CD4-positive, CD25-positive, alpha-beta regulatory T cell (primary cell): ENCODE results near the gene DBT. TPM values are rescaled to one million over a fixed set of nuclear protein-coding genes. Genes with fewer than 3 reads are reported as not detected.
"Not testable (repeated sequence)": the region's sequence is repeated elsewhere in the genome, so short reads cannot be mapped to it uniquely, and the experiment has no call there.

Experiments
- ATAC-seq, 2 donors: fragments of 150-1000 bp; cut with Tn5 transposase; one replicate each; pipeline ENCODE4 v1.10.0; 2021; ENCODE audit warnings: low read depth in 2 of 2, moderate number of reproducible peaks in 2 of 2, moderate library complexity in 1 of 2
- DNase-seq, 3 donors: peaks; one replicate each; pipeline versions ENCODE4 v3.0.0 to v3.0.0-alpha.2; 2012 to 2022; ENCODE audit warnings: mixed read lengths in 1 of 3
- H3K27ac ChIP-seq: one replicate; pipeline ENCODE4 v1.7.0; 2013; ENCODE audit warnings: mild to moderate bottlenecking, low read length; ENCODE audit not compliant: insufficient read depth, poor library complexity, severe bottlenecking
- H3K27me3 ChIP-seq: one replicate; pipeline ENCODE4 v1.7.0; 2013; ENCODE audit warnings: low read length; ENCODE audit not compliant: control insufficient read depth, insufficient read depth
- H3K36me3 ChIP-seq: one replicate; pipeline ENCODE4 v1.7.0; 2013; ENCODE audit warnings: mild to moderate bottlenecking, low read length, moderate library complexity; ENCODE audit not compliant: control insufficient read depth, insufficient read depth
- H3K4me1 ChIP-seq: 2 replicates; pipeline ENCODE4 v1.7.0; 2013; ENCODE audit warnings: mild to moderate bottlenecking, low read length; ENCODE audit not compliant: insufficient read depth, control insufficient read depth, poor library complexity, severe bottlenecking
- H3K4me3 ChIP-seq: one replicate; pipeline ENCODE4 v1.7.0; 2013; ENCODE audit warnings: low read depth, mild to moderate bottlenecking, low read length, moderate library complexity
- H3K9me3 ChIP-seq, 2 experiments: 1 replicate in 1 of 2; 2 replicates in 1 of 2; pipeline ENCODE4 v1.7.0; 2013; ENCODE audit warnings: low read length in 2 of 2, mild to moderate bottlenecking in 1 of 2, moderate library complexity in 1 of 2; ENCODE audit not compliant: control insufficient read depth in 2 of 2
- H3K27ac Mint-ChIP-seq, 3 donors: one replicate each; pipeline ENCODE4 v1.8.0; 2020 to 2022; ENCODE audit warnings: mild to moderate bottlenecking in 3 of 3, mixed read lengths in 3 of 3, moderate library complexity in 2 of 3
- H3K27me3 Mint-ChIP-seq: one replicate; pipeline ENCODE4 v1.8.0; 2022; ENCODE audit warnings: mild to moderate bottlenecking, mixed read lengths
- H3K36me3 Mint-ChIP-seq: one replicate; pipeline ENCODE4 v1.8.0; 2020; ENCODE audit warnings: mixed read lengths
- H3K4me1 Mint-ChIP-seq, 4 donors: one replicate each; pipeline ENCODE4 v1.8.0; 2020 to 2022; ENCODE audit warnings: mixed read lengths in 4 of 4, mild to moderate bottlenecking in 1 of 4
- H3K4me3 Mint-ChIP-seq, 4 donors: one replicate each; pipeline ENCODE4 v1.8.0; 2020 to 2022; ENCODE audit warnings: mild to moderate bottlenecking in 4 of 4, mixed read lengths in 4 of 4, moderate library complexity in 3 of 4
- H3K9me3 Mint-ChIP-seq, 7 donors: one replicate each; pipeline ENCODE4 v1.8.0; 2020 to 2022; ENCODE audit warnings: mixed read lengths in 7 of 7, mild to moderate bottlenecking in 3 of 7, moderate library complexity in 2 of 7
- polyA plus RNA-seq, 4 donors: library from polyadenylated mRNA; unstranded; fragments of 300-500 nt; fragmentation: Illumina TruSeq; gene quantifications; one replicate each; pipeline ENCODE4 v1.2.3, GENCODE V29; 2021
- total RNA-seq: library from RNA; stranded (reverse); gene quantifications from one replicate; pipeline ENCODE4 v1.2.3, GENCODE V29; 2022

DBT gene
- total and polyA plus RNA-seq, 5 donors from 2014 or later: 3.4 to 10.0 (median 5.5) TPM

GRCh38 chr1:100265562-100265930, 15.9 kb upstream of the DBT start:
- Mint-ChIP-seq H3K9me3 (peaks cover 0 to 2% (median 0%) of the 10 kb centered on the region in 7 donors), H3K27ac (peak overlapping the region; percentile 84 to 99 (median 98)), H3K27me3 (no peaks in the 10 kb centered on the region), H3K4me3 (peak overlapping the region; percentile 98 to 100 (median 100)), H3K36me3 (peaks cover 37% of the 10 kb centered on the region), H3K4me1 (peaks cover 3 to 61% (median 37%) of the 10 kb centered on the region in 4 donors)
- DNase-seq: no peak
- Histone ChIP-seq H3K27me3 (no peaks in the 10 kb centered on the region), H3K4me3 (peak overlapping the region; percentile 92), H3K9me3 (no peaks in the 10 kb centered on the region), H3K4me1 (peaks cover 45% of the 10 kb centered on the region), H3K36me3 (peaks cover 22% of the 10 kb centered on the region), H3K27ac (peak overlapping the region; percentile 76)
- peak; percentile 16 to 51 for ATAC-seq

DNA sequence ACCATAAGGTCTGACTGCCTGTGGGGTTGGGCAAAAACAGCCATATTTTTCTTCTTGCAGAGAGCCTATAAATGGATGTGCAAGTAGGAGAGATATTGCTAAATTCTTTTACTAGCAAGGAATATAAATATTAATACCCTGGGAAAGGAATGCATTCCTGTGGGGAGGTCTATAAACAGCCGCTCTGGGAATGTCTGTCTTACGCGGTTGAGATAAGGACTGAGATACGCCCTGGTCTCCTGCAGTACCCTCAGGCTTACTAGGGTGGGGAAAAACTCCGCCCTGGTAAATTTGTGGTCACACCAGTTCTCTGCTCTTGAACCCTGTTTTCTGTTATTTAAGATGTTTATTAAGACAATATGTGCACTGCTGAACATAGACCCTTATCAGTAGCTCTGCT, 14.4 kb upstream of the DBT start:
- H3K4me1 ChIP-seq: peaks cover 37% of the 10 kb centered on the region
- Mint-ChIP-seq H3K4me1 (peaks cover 0 to 48% (median 27%) of the 10 kb centered on the region in 4 donors), H3K4me3 (peak overlapping the region in 1 of 4 donors; percentile 84), H3K36me3 (peaks cover 31% of the 10 kb centered on the region)
- H3K4me3 ChIP-seq, H3K27me3 ChIP-seq, H3K27me3 Mint-ChIP-seq, H3K9me3 ChIP-seq, H3K27ac ChIP-seq, H3K36me3 ChIP-seq, H3K27ac Mint-ChIP-seq, H3K9me3 Mint-ChIP-seq, ATAC-seq, DNase-seq: not testable (repeated sequence)

- no peak overlapping the region for H3K27ac Mint-ChIP-seq
- DNase-seq: no peak
- Histone ChIP-seq H3K4me1 (peaks cover 13% of the 10 kb centered on the region), H3K4me3 (no peak overlapping the region), H3K9me3 (no peaks in the 10 kb centered on the region), H3K36me3 (no peaks in the 10 kb centered on the region), H3K27me3 (no peaks in the 10 kb centered on the region), H3K27ac (no peak overlapping the region)
- peaks cover 23% of the 10 kb centered on the region for H3K36me3 Mint-ChIP-seq
- peaks cover 0 to 24% (median 11%) of the 10 kb centered on the region in 4 donors for H3K4me1 Mint-ChIP-seq
- H3K9me3 Mint-ChIP-seq: peaks cover 0 to 12% (median 0%) of the 10 kb centered on the region in 7 donors
- H3K27me3 Mint-ChIP-seq: no peaks in the 10 kb centered on the region
- no peak overlapping the region for H3K4me3 Mint-ChIP-seq
- no peak for ATAC-seq
Observed at GRCh38 chr1:100261686-100262085, 12.1 kb upstream of the DBT start.

- not testable (repeated sequence) for H3K27ac ChIP-seq, H3K36me3 Mint-ChIP-seq, H3K4me1 ChIP-seq, H3K27me3 ChIP-seq, H3K4me3 ChIP-seq, H3K4me3 Mint-ChIP-seq, DNase-seq, ATAC-seq, H3K27ac Mint-ChIP-seq, H3K4me1 Mint-ChIP-seq, H3K36me3 ChIP-seq, H3K9me3 ChIP-seq
- peaks cover 19% of the 10 kb centered on the region for H3K27me3 Mint-ChIP-seq
- H3K9me3 Mint-ChIP-seq: peaks cover 0 to 12% (median 0%) of the 10 kb centered on the region in 7 donors
Observed at GRCh38 chr1:100258427-100258826, 8.8 kb upstream of the DBT start.

GRCh38 chr1:100256273-100256672, 6.6 kb upstream of the DBT start:
- H3K36me3 Mint-ChIP-seq: not testable (repeated sequence)

GRCh38 chr1:100253552-100253951, 3.9 kb upstream of the DBT start:
- H3K36me3 Mint-ChIP-seq: no peaks in the 10 kb centered on the region
- H3K27ac Mint-ChIP-seq: peak overlapping the region in 1 of 3 donors; percentile 29
- Histone ChIP-seq H3K36me3 (no peaks in the 10 kb centered on the region), H3K27me3 (no peaks in the 10 kb centered on the region), H3K4me1 (peaks cover 17% of the 10 kb centered on the region), H3K27ac (no peak overlapping the region), H3K4me3 (no peak overlapping the region), H3K9me3 (no peaks in the 10 kb centered on the region)
- H3K4me3 Mint-ChIP-seq: no peak overlapping the region
- H3K9me3 Mint-ChIP-seq: peaks cover 0 to 2% (median 0%) of the 10 kb centered on the region in 7 donors
- peaks cover 24% of the 10 kb centered on the region for H3K27me3 Mint-ChIP-seq
- ATAC-seq: no peak
- peaks cover 0 to 7% (median 4%) of the 10 kb centered on the region in 4 donors for H3K4me1 Mint-ChIP-seq
- DNase-seq: no peak

More at GRCh38 chr1:100256273-100256672, 6.6 kb upstream of the DBT start:
- H3K9me3 ChIP-seq, H3K4me3 Mint-ChIP-seq, DNase-seq, H3K27ac ChIP-seq, H3K4me1 ChIP-seq, H3K36me3 ChIP-seq, H3K27me3 ChIP-seq, H3K4me1 Mint-ChIP-seq, ATAC-seq, H3K4me3 ChIP-seq, H3K27ac Mint-ChIP-seq: not testable (repeated sequence)
- Mint-ChIP-seq H3K27me3 (peaks cover 24% of the 10 kb centered on the region), H3K9me3 (peaks cover 0 to 11% (median 0%) of the 10 kb centered on the region in 7 donors)

- Mint-ChIP-seq H3K9me3 (peaks cover 0 to 1% (median 0%) of the 10 kb centered on the region in 7 donors), H3K4me3 (peak overlapping the region in 1 of 4 donors; percentile 55), H3K36me3 (no peaks in the 10 kb centered on the region), H3K4me1 (peaks cover 0 to 7% (median 4%) of the 10 kb centered on the region in 4 donors), H3K27me3 (peaks cover 24% of the 10 kb centered on the region), H3K27ac (no peak overlapping the region)
- Histone ChIP-seq H3K27me3 (no peaks in the 10 kb centered on the region), H3K4me1 (peaks cover 17% of the 10 kb centered on the region), H3K4me3 (no peak overlapping the region), H3K27ac (no peak overlapping the region), H3K9me3 (no peaks in the 10 kb centered on the region), H3K36me3 (no peaks in the 10 kb centered on the region)
- DNase-seq: no peak
- ATAC-seq: no peak
Observed at GRCh38 chr1:100252901-100253300, 3.3 kb upstream of the DBT start.

GRCh38 chr1:100250807-100251206, 1.2 kb upstream of the DBT start:
- Mint-ChIP-seq H3K36me3 (peaks cover 6% of the 10 kb centered on the region), H3K4me1 (peaks cover 9 to 16% (median 13%) of the 10 kb centered on the region in 4 donors), H3K9me3 (peaks cover 0 to 1% (median 0%) of the 10 kb centered on the region in 7 donors), H3K27ac (no peak overlapping the region), H3K4me3 (no peak overlapping the region), H3K27me3 (peaks cover 20% of the 10 kb centered on the region)
- H3K27me3 ChIP-seq: no peaks in the 10 kb centered on the region
- no peaks in the 10 kb centered on the region for H3K36me3 ChIP-seq
- ATAC-seq (no peak), DNase-seq (no peak)
- H3K27ac ChIP-seq: no peak overlapping the region
- H3K9me3 ChIP-seq: no peaks in the 10 kb centered on the region
- H3K4me3 ChIP-seq: no peak overlapping the region
- H3K4me1 ChIP-seq: peaks cover 20% of the 10 kb centered on the region
